GM19397 (cell line): ENCODE results near the gene ADAMTS12.

Experiments
- ATAC-seq: cut with Tn5 transposase; IDR thresholded peaks from one replicate; pipeline ENCODE4 v1.9.1; 2021; ENCODE audit warnings: mild to moderate bottlenecking, moderate library complexity; ENCODE audit not compliant: unreplicated experiment

The ADAMTS12 gene

DNA sequence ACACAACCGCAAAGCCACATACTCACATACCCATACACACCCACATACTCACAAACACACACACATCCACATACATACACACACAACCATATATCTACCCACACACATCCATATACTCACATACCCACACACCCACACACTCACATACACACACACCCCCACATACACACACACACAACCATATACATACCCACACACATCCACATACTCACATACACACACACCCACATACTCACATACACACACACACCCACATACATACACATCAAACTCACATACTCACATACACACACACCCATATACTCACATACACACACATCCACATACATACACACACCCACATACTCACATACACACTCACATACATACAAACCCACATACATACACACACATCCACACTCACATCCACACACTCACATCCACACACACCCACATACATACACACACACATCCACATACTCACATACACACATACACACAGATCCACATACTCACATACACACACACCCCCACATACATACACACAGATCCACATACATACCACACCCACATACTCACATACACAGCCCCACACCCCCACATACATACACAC is 220.0 kb downstream of the ADAMTS12 start:
- ATAC-seq: no peak

GRCh38 chr5:33662722-33663427 is 228.9 kb downstream of the ADAMTS12 start:
- no peak for ATAC-seq

DNA sequence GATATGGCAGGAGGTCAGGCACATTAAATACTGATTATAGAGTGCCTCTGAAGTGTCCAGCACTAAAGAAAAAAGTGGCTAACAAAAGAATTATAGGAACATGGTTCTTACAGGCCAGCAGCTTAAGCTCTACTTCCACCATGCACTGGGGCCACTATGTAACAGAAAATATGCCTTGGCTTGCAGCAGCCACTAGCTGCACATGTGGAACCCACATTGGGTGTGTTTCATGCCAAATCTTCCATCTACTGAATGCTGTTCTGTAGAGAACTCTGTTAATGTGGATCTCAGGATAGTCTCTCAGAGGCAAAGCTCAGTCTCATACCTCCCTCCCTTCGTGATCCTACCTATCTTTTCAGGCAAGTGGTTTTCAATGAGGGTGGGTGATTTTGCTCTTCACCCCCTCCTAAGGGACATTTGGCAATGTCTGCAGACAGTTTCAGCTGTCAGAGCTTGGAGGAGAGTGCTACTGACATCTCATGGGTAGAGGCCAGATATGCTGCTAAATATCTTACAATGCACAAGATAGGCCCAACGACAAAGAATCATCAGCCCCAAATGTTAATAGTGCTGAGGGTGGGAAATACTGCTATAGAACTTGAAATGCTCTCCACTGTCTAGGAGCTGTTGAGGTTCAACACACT is 232.1 kb downstream of the ADAMTS12 start:
- ATAC-seq: no peak

- ATAC-seq: no peak
Measured at GRCh38 chr5:33657804-33658440, 233.9 kb downstream of the ADAMTS12 start.

- ATAC-seq: no peak
Measured at GRCh38 chr5:33657176-33657575, 234.6 kb downstream of the ADAMTS12 start.

DNA sequence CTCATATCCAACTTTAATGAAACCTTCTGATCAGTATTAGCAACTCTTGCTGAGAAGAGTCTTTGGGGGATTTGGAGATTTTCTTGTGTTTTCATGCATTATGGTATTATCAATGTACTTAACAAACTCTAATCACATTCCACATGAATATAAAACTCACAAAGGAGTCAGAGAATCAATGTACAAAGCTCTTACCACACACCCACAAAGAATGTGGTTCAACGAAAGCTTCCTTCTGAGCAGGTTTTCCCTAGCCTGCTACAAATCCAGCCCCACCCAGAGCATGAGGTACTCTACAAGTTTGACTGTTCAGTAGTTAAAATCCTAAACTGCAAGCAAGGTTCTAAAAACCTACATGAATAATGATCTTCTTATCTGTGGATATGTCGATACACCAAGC is 240.9 kb downstream of the ADAMTS12 start:
- ATAC-seq: no peak

DNA sequence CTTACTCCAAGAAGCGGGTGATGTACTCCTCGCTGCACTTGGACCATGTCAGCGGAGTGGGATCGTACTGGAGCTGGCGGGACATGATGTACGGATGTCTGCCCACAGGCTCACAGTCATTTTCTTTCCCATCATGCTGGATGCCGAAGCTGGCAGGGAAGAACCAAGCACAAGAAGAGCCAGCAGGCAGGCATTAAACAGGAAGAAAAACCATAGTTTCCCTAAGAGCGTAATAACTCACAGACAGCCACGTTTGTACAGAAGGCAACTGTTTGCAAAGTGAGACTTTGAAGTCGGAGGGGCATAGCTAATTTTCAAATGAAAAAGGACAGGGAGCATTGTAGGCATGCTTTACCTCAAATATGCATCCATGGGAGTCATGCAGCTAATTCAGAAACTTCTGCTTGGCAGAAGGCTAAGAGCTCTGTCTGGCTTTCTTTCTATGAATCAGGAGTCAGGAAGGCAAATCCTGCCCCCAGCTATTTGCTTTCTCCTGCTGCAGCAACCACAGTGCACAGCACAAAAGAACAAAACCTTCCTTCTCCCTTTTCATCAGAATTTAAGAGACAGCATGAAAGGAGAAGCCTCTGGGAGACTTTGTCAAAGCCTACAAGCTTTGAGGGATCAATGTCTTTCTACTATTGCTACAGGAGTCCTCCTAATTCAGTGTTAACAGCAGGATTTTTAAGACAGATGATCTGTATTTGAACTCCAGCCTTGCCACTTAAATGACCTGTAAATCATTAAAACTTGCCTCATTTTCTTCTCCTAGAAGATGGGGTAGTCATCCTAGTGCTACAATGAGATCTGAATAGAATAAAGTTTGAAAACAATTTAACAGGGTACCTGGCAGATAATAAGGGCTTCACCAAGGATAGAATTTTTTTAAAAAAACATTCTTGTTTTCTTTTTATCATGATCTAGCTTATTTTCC is 242.0 kb downstream of the ADAMTS12 start:
- no peak for ATAC-seq

DNA sequence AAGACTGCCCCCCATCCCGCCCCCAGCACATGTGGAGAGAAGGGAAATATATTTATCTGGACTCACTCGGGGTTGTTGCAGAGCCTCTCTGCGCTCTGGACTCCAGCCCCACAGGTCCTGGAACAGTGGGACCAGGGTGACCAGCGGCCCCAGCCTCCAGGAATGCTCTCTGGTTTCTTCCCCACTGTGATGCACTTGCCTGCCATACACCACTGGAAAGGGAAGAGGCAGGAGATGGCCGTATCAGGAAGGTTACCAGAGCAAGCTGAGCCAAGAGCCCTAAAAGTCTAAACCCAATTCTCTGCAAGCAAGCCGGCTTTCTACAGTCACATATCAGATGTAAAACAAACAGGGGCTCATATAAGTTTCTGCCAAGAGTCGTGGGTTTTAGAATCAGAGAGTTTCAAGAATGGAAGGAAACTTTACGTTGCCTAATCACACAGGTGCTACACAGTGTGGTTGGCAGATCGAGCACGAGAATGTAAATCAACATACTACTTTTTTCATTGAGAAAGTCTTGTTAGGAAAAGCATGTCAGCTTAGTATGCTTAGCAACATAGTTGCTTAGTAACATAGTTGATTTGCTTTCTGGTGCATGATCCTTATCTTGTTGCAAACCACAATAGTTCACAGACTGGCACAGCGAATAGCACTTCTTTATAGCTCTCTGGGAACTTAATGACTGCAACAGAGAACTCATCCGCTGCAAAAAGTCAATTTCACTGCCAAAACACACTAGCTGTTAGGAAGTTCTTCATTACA is 249.9 kb downstream of the ADAMTS12 start:
- ATAC-seq: no peak

DNA sequence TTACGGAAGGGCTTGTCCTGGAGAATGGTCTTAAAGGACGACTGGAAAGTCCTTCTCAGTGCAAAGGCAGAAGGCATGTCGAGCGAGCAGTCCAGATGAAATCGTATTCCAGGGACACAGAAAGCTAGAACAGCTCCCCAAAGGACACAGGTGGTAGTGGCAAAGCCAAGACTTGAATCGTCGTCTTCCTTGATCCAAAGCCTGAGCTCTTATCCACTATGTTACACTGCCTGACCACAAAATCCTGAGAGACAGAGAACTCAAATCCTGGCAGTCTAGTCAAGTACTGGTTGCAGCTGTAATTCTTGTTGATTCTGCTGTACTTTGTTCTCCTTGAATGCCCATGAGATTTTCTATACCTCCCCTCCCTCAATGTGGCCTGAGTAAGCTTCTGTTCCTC is 252.3 kb downstream of the ADAMTS12 start:
- ATAC-seq: no peak

GRCh38 chr5:33637011-33637410 is 254.8 kb downstream of the ADAMTS12 start:
- ATAC-seq: no peak

DNA sequence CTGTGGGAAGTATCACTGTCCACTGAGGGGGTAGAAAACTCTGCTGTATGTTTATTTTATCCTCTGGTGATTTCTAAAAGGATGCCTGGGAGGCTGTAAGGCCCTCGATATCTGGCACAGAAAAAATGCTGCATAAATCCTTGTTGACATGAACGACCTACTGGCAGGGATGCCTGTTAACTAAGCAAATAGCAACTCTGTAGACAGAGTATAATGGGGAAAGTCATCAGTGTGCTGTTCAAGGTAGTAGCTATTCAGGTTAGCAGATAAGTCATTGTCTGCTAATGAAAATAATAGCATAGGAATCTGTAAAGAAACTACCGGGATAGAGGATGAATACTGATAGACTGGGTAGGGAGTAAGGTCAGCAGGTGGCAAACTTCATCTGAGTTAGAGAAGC is 256.2 kb downstream of the ADAMTS12 start:
- ATAC-seq: no peak

- ATAC-seq: no peak
Measured at GRCh38 chr5:33633699-33634098, 258.1 kb downstream of the ADAMTS12 start.

GRCh38 chr5:33631786-33632185 is 260.0 kb downstream of the ADAMTS12 start:
- peak; percentile 98 for ATAC-seq

DNA sequence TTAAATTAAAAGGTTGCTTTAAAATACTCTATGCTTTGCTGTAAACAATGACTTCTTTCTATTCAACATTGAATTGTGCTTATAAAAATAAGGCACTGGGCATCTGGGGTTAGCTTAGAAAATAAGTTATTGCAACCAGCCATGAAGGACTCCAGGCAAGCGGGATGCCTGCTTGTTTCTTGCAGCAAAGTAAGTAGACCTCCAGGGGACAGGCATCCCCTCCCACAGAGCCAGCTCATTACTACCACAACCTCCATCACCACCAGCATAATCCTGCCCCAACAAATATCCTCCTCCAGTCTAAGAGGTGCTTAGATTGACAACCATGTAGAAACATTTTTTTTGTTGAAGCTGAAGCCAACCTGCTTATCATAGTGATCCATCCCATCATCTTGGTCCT is 260.7 kb downstream of the ADAMTS12 start:
- ATAC-seq: no peak

DNA sequence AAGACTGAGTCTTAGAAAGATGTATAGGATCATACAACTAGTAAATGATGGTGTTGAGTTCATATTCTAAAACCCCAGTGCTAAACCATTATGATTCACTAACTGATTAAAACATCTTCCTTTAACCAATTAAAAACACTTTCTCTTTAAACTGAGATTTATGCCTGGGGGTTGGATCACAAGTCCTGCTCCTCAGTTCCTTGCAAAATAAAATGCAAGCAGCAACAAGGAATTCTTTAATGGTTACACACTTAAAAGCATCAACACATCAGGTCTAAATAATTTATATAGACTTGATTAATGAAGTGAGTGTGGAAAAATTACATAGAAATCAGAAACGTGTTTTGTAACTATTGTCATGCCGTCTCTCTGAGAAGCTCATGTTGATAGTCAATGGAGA is 261.8 kb downstream of the ADAMTS12 start:
- ATAC-seq: no peak

DNA sequence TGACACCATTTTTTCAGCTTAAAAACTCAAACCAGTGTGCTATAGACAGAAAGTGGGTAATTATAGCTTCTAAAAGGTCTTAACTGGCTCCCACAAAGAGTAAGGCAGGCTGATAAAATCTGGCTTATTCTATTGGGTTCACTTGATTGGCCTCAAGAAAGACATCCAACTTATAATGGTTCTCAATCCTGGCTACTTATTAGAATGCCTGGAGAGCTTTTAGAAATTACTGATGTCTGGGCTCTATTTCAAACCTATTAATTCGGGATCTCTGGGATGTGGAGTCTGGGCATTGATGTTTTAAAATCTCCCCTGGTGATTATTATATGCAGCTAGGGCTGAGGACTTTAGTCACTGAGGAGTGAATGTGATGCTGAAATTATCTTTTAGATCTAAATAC is 263.0 kb downstream of the ADAMTS12 start:
- ATAC-seq: no peak

DNA sequence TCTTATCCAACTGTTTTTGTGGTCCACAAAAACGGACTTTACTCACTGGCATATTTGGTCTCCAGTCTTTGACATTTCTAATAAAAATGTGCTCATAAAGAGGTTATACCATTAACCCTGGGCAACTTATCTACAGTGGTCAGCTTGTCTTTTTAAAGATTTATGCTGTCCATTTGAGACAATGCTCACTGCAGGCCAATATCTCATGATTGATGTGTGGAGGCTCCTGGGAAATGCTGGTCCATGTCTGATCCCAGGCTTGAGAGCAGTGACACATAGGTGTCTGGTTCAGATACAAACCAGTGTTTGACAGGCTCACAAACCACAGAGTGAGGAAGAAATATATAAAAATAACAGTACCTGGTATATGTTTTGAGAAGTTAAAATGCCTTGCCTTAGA is 270.3 kb downstream of the ADAMTS12 start:
- no peak for ATAC-seq

DNA sequence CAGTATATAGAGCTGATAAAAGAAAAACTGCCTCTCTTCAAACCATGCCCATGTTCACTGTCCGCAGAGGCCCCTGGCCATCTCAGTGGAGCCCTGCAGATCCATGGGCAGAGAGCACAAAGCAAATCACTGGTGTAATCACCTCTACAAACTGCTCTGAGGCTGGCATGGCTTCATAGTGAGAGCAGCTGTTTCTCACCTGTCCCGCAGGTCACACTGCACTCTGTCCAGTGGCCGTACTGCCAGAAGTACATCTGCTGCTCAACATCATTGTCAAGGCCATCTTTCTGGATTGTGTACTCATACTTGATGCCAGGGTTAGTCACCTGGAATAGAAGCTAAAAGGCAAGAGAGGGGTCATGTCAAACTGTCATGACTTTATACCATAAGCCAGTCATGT is 277.8 kb downstream of the ADAMTS12 start:
- no peak for ATAC-seq

GRCh38 chr5:33612386-33612785 is 279.4 kb downstream of the ADAMTS12 start:
- ATAC-seq: no peak

- no peak for ATAC-seq
Measured at GRCh38 chr5:33611877-33612276, 279.9 kb downstream of the ADAMTS12 start.
